Measurements from ENCODE around the gene MAD1L1.

MAD1L1 gene

DNA sequence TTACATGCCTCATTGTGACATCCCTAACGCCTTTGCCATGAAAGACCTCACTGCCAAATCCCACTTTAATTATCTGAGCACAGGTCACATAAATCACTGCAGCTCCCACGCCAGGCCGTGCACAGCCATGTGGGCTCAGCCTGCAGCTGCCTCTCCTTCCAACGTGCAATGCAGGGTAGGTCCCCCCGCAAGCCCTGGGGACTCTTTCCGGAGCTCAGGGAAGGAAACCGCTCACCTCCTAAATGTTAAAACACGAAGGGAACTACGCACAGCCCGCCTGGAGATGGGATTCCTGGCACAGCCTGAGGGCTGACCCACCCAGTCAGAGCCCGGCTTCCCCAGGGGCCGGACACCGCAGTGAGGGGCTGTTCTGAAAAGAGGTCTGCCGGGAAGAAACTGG is 128.0 kb downstream of the MAD1L1 start:
- DNase-seq (ENCODE audit: low read depth in 3 of 3): no peak

DNA sequence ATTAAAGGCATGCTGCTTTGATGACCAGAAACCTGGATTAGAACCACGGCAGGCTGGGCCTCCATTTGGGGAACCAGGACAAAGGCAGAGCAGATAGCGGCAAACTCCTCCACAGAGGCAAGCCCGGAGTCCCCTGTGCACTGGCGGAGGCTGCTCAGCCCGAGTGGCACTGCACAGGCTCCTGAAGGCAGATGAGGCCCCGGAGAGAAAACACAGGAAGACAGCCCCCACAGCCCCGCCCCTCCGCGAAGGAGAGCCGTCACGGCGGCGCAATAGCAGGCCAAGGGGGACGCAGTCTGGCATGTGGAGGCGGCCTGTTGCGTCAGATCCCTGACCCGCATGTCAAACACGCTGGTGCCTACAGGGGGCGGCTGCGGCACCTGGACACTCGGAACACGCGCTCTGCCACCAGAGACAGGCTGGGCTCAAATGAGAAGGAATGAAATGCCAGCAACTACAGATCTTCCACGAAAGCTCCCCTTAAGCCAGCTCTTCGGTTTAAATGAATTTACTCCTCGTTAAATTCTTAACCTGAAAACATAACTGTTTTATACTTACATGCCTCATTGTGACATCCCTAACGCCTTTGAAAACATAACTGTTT is 128.5 kb downstream of the MAD1L1 start:
- peak; percentile 53 to 70 (median 58) for DNase-seq (ENCODE audit: low read depth in 3 of 3)

DNA sequence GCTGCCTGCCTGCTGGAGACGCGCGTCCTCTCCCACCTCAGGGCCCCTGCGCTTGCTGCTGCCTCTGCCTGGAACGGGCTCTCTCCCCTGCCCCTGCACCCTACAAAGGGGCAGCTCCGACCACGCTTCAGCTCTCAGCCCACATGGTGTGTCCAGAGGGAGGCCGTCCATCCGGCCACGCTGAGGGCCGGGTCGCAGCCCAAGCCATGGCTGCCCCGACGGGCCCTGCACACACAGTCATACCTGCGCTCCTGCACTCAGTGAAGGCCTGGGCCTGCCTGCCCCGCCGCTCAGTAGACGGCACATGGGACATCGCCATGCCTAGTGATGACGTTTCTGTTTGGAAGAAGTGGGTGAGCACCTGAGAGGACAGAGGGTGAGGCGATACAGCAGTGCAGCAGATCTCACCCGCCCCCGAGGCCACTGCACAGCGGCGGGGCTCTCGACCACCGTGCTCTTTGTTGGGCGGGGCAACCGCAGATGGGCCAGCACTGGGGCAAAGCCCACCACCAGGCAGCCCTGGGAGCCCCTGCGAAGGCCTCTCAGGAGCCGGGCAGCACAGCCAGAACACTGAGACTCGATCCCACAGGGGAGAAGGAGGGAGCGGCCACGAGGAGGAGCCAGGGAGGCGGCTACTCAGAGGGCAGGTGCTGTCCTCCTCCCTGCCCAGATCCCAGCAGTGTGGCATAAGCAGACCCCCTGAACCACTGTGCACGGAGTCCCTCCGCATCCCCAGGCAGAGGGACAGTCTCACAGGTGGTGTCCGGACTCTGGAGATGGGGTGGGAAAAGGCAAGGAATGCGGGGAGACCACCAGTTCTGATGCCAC is 129.5 kb downstream of the MAD1L1 start:
- no peak for DNase-seq (ENCODE audit: low read depth in 3 of 3)

- no peak for DNase-seq (ENCODE audit: low read depth in 3 of 3)
Measured at GRCh38 chr7:2102375-2102723, 130.4 kb downstream of the MAD1L1 start.

- no peak for DNase-seq (ENCODE audit: low read depth in 3 of 3)
Measured at GRCh38 chr7:2101630-2102374, 130.9 kb downstream of the MAD1L1 start.

- no peak for DNase-seq (ENCODE audit: low read depth in 3 of 3)
Measured at GRCh38 chr7:2100278-2101208, 132.2 kb downstream of the MAD1L1 start.

DNA sequence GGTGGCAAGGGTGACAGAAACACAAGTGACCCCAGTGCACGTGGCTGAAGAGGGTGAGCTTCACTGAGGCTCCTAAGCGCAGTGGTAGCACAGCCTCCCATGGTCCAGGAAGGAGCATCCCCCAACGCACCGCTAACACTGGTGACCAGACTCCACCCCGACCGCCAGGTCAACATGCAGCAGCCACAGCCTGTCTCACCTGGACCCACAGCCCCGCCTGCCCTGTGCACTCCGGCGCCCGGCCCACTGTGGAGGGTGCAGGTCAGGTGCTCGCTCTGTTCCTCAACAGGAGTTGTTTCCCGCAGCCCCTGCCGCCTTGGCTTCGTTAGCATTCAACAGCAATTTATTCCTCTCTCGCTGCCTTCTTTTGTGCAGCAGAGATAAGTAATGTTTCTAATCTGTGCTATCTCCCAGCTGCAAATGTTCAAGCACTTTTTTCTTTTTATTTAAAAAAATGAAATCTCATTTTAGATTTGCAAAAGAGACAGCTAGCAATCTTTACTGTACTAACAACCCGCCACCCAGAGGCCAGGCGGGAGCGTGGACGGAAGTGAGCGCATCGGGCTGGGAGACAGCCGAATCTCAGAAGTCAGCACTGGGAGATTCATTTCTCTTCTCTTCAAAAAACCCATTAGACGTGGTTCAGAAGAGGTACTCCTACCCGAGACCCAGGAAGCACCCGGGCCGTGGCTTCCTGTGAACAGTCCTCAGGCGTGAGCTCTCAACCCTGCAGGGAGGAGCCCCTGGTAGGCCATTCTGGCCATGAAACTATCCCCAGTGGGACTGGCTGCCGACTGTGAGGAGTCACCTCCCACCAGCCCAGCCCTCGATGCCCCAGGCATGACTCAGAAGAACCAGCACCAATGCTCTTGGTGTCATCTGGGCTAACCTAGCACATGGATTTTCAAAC is 133.4 kb downstream of the MAD1L1 start:
- DNase-seq (ENCODE audit: low read depth in 3 of 3): no peak

GRCh38 chr7:2098496-2098895 is 134.2 kb downstream of the MAD1L1 start:
- no peak for DNase-seq (ENCODE audit: low read depth in 3 of 3)

- DNase-seq (ENCODE audit: low read depth in 3 of 3): no peak
Measured at GRCh38 chr7:2098056-2098455, 134.7 kb downstream of the MAD1L1 start.

DNA sequence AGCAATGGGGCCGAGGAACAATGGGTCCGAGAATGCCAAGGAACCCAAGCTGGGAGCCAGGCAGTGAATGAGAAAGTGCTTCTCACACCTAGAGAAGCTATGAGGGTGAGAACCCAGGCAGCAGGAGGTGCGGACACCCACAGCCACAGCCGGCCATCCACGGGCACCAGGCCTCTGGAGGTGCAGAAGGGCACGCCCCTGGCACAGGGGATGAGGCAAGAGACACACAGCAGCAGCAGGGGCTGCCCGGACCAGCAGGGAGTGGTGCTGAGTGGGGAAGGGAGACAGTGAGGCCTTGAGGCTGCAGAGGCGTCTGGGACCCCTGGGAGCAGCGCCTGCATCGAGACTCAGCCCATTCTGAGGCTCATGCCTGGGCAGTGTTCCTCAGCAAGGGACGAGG is 135.3 kb downstream of the MAD1L1 start:
- DNase-seq (ENCODE audit: low read depth in 3 of 3): no peak

DNA sequence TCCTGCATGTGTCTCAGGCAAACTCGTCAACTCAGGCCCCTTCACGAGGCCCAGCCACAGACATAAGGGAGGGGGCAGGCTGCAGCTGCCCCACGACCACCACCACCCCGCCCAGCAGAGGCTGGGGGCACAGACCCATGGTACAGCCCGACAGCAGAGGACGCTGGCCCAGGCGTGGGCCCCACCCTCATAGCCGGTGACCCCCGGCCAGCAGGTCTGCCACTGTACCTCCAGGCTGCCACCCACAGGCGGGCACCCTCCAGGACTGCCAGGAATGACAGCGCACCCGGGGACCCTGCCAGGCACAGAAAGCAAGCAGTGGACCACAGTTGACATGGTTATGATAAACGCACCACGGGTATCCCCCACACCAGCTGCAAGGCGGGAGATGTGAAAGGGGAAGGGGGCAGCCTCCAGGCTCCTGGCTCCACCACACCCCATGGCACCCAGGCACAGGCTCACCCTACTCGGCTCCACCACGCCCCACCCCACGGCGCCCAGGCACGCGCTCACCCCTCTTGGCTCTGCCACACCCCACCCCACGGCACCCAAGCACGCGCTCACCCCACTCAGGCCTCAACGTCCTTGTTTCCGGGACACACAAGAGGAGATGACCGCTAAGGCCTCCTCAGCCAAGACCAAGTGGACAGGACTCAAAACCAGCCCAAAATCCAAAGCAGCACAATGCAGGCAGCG is 135.9 kb downstream of the MAD1L1 start:
- DNase-seq (ENCODE audit: low read depth in 3 of 3): no peak

- DNase-seq (ENCODE audit: low read depth in 3 of 3): no peak
Measured at GRCh38 chr7:2095436-2095835, 137.3 kb downstream of the MAD1L1 start.

GRCh38 chr7:2094454-2095045 is 138.2 kb downstream of the MAD1L1 start:
- no peak for DNase-seq (ENCODE audit: low read depth in 3 of 3)

DNA sequence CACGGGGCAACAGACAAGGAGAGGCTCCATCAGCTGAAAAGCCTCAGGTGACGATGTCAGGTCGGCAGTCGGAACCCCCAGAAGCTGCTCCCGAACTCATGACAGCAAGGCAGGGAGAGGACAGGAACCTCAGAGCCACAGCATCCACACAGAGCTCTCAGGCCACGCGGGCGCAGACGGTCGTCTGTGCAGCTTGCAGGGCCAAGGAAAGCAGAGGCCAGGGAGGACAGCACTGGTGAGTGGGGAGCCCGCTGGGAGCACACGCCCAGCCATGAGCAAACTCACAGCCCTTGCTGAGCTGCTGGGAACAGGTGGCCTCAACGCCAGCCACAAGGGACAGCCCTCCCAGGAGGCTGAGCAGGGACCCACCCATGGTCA is 138.9 kb downstream of the MAD1L1 start:
- DNase-seq (ENCODE audit: low read depth in 3 of 3): no peak

DNA sequence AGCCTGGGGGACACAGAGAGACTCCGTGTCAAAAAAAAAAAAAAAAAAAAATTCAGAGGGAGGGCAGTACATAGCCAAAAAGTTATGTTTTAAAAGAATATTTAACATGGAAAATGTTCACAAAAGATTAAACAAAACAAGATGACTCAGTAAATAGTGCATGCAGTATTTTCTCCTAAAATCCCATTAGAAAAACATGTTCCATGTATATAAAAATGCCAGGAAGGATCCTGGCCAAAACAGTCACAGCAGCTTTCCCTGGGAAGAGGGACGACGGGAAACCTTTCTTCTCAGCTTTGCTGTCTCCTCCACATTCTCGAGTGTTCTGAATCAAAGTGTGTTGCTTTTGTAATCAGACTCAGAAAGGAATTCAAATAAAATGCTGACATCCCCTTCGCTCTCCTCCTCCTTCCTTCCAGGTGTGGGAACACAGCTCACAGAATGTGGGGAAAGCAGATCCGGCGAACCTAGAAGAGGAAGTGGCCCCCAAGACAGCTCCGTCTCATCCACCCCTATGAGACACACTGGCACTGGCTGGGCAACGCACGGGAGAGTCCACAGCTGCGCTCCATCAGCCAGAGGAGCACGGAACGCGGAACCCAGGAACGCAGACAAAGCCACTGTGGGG is 139.4 kb downstream of the MAD1L1 start:
- no peak for DNase-seq (ENCODE audit: low read depth in 3 of 3)

- DNase-seq (ENCODE audit: low read depth in 3 of 3): no peak
Measured at GRCh38 chr7:2092279-2092678, 140.5 kb downstream of the MAD1L1 start.

DNA sequence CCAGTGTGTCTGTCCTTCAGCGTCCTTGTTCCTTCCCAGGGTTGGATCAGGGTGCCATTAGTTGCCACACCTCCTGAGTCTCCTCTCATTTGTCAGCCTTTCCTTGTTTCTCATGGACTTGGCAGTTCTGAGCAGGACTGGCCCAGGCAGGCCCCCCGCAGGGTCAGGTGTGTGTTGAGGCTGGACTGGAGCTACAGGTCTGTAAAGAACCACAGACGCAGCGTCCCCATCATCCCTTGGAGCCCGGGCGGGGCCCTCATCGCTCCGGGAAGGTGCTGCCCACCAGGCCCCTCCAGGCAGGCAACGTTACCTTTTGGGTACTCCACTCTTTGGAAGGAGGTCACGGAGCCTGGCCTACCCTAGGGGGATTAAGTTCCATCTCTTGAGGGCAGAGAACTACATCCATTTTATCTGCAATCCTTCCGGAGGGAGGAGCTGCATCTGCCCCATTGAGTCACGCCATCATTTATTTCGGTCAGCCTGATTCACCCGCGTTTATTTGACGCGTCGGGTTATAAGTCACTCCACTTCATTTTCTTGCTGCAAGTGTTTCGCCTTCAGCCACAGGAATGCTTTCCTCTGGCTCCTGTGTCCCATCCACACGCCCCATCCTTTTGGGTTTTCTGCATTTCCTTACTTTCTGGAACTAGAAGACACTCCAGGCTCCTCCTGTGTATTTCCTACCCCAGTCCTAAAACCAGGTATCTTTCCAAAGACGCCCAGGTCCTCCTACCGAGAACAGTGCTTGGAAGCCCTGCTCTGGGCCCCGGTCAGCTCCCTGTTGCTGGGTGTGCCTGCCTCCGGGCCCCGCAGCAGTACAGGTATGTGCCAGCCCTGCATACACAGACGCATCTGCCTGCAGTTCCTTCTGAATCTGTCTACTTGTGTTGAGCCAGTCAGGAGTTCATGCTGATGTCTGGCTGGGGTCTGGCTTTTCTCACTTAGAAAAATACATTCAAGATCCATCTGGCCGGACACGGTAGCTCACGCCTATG is 141.9 kb downstream of the MAD1L1 start:
- DNase-seq (ENCODE audit: low read depth in 3 of 3): no peak

DNA sequence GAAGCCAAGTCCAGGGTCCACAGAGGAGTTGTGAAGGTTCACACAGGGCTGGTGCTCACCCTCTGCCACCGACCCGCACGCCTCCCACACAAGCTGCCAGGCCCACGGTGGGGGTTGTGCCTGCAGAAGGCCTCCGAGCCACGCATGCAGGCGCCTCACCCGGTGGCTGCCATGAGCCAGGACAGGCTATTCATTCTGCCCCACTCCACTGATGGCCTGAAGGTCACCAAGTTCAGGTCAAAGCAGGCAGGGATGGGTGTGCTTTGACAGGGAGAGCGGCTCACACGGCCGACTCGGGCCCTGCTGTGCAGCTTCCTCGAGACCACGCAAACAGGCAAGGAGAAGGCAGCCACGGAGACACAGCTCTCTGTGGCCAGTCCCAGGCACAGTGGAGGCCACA is 143.9 kb downstream of the MAD1L1 start:
- DNase-seq (ENCODE audit: low read depth in 3 of 3): no peak

Data from stimulated activated CD4-positive, alpha-beta T cell treated with anti-CD3 and anti-CD28 coated beads, TNF-alpha, amount 100 ng/mL, for 48 hours (primary cell).